Measurements from ENCODE around the gene WAPL. TPM values are rescaled to one million over a fixed set of nuclear protein-coding genes. Genes with fewer than 3 reads are reported as not detected.

The WAPL gene
- total and polyA plus RNA-seq, 2 of the 4 experiments (the other 2 are of a cell fraction), result 11.5 to 31.7 TPM

- in situ Hi-C loops (cut with MboI; ENCODE audit: low sequenced_read_pairs) (no loop called here), intact Hi-C loops (cut with micrococcal nuclease) (no loop called here), dilution Hi-C loops (cut with HindIII; ENCODE audit: low sequenced_read_pairs, unreplicated experiment) (no loop called here)
- Histone ChIP-seq H3K23ac (ENCODE audit: low read depth, low read length) (no peak overlapping the region), H3K14ac (replicated peaks; ENCODE audit: low read depth, low read length) (no peak overlapping the region), H3K4me2 (ENCODE audit: low read depth, low read length) (no peak overlapping the region), H3K9me3 (ENCODE audit: control insufficient read depth, insufficient read depth, low read length) (no peaks in the 10 kb centered on the region), H4K8ac (ENCODE audit: low read depth in 2 of 2, low read length in 2 of 2) (no peak overlapping the region), H4K91ac (ENCODE audit: insufficient read depth, low read depth, low read length) (no peak overlapping the region), H2BK5ac (ENCODE audit: low read depth, low read length, poor library complexity, severe bottlenecking) (no peak overlapping the region), H3K56ac (ENCODE audit: extremely low read depth, insufficient read depth, low read length) (no peak overlapping the region), H3K18ac (ENCODE audit: low read depth, low read length) (no peak overlapping the region), H2AFZ (replicated peaks; ENCODE audit: low read length, poor library complexity) (no peak overlapping the region), H3K4me1 (ENCODE audit: control insufficient read depth, insufficient read depth, low read length) (peaks cover 3% of the 10 kb centered on the region), H2BK120ac (ENCODE audit: low read depth, low read length) (no peak overlapping the region), H3K27ac (ENCODE audit: insufficient read depth, low read length) (no peak overlapping the region), H3K4ac (ENCODE audit: low read depth, low read length) (no peak overlapping the region), H3K4me3 (ENCODE audit: insufficient read depth, low read depth, low read length) (no peak overlapping the region), H2BK15ac (ENCODE audit: low read depth, low read length) (no peak overlapping the region), H3K9ac (ENCODE audit: low read depth, low read length) (no peak overlapping the region), H3K27me3 (ENCODE audit: control insufficient read depth, insufficient read depth, low read length) (no peaks in the 10 kb centered on the region), H2BK20ac (ENCODE audit: low read depth, low read length) (no peak overlapping the region), H4K20me1 (ENCODE audit: insufficient read depth, low read length) (0 out of 2 replicates have a peak, but pooled peaks cover 6% of the 10 kb centered on the region), H4K5ac (ENCODE audit: low read depth, low read length) (no peak overlapping the region), H3K36me3 (ENCODE audit: control insufficient read depth, insufficient read depth, low read length) (peaks cover 12% of the 10 kb centered on the region), H3K79me1 (ENCODE audit: low read depth in 1 of 2, low read length in 2 of 2) (peaks cover 10 to 24% of the 10 kb centered on the region in 2 experiments), H2AK5ac (ENCODE audit: low read depth, low read length) (no peak overlapping the region), H3K9me1 (ENCODE audit: insufficient read depth, low read length) (peaks cover 7% of the 10 kb centered on the region), H2AK9ac (replicated peaks; ENCODE audit: low read depth, low read length, poor library complexity) (no peak overlapping the region)
- WGBS, 2 experiments (ENCODE audit: extremely low coverage in 2 of 2, insufficient read length in 1 of 2), result no CpG with 5 or more reads among the region's 2 CpGs
- ATAC-seq (ENCODE audit: low read depth) (no peak), DNase-seq (no peak)
- BruUV-seq (replicated peaks), result no TSS peak
- no peak for TF ChIP-seq MXI1 (IDR thresholded peaks at IDR 0.05; ENCODE audit: borderline replicate concordance, low read depth, low read length)
- TF ChIP-seq RFX5 (IDR thresholded peaks at IDR 0.05; ENCODE audit: low read depth, low read length), result no peak
- no peak for TF ChIP-seq RAD21 (IDR thresholded peaks at IDR 0.05; ENCODE audit: low read length)
- TF ChIP-seq CHD1 (IDR thresholded peaks at IDR 0.05; ENCODE audit: low read depth, low read length), result no peak
- TF ChIP-seq, protein P1, sequence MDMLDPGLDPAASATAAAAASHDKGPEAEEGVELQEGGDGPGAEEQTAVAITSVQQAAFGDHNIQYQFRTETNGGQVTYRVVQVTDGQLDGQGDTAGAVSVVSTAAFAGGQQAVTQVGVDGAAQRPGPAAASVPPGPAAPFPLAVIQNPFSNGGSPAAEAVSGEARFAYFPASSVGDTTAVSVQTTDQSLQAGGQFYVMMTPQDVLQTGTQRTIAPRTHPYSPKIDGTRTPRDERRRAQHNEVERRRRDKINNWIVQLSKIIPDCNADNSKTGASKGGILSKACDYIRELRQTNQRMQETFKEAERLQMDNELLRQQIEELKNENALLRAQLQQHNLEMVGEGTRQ (IDR thresholded peaks at IDR 0.05; ENCODE audit: low read depth, low read length), result no peak
- no peak for TF ChIP-seq FOS (IDR thresholded peaks at IDR 0.05; ENCODE audit: low read depth, low read length)
- no peak for TF ChIP-seq BHLHE40 (IDR thresholded peaks at IDR 0.05; ENCODE audit: low read depth, low read length)
- no peak for TF ChIP-seq MAZ (IDR thresholded peaks at IDR 0.05; ENCODE audit: borderline replicate concordance, low read depth, low read length)
- no peak for TF ChIP-seq RCOR1 (IDR thresholded peaks at IDR 0.05; ENCODE audit: insufficient replicate concordance, low read length)
- no peak for TF ChIP-seq MAFK (IDR thresholded peaks at IDR 0.05; ENCODE audit: low read depth, low read length)
- no peak for TF ChIP-seq SMC3 (IDR thresholded peaks at IDR 0.05; ENCODE audit: low read depth, low read length)
- TF ChIP-seq NFE2L2 (IDR thresholded peaks at IDR 0.05; ENCODE audit: low read depth, low read length), result no peak
- TF ChIP-seq ELK1 (IDR thresholded peaks at IDR 0.05; ENCODE audit: borderline replicate concordance, low read depth, low read length), result no peak
- POLR2A ChIA-PET (ENCODE audit: unreplicated experiment), result no interaction called here
- CTCF ChIA-PET, result interaction anchor here (1.0 kb wide), 1 partner anchor 37 kb away, joined by 3 read pairs; no protein-coding TSS in a partner anchor
These were observed 84.6 kb downstream of the WAPL start for GRCh38 chr10:86436963-86437362.

Measured in IMR-90 (cell line).